GM21528 (cell line): ENCODE data around the gene OPRL1.

ENCODE experiments used
- ATAC-seq: cut with Tn5 transposase; IDR thresholded peaks from one replicate; pipeline ENCODE4 v1.9.1; 2021; ENCODE audit warnings: mild to moderate bottlenecking, moderate library complexity; ENCODE audit not compliant: unreplicated experiment, low FRiP score

The OPRL1 gene

GRCh38 chr20:64080013-64080812 lies at the start of gene OPRL1:
OPRL1 (plus strand) TSS chr20:64080082; CDS start chr20:64092721, 12,639 bp downstream.
- no peak for ATAC-seq

- ATAC-seq = no peak
These were observed 49.3 kb upstream of the OPRL1 start for GRCh38 chr20:64030371-64031134.

DNA sequence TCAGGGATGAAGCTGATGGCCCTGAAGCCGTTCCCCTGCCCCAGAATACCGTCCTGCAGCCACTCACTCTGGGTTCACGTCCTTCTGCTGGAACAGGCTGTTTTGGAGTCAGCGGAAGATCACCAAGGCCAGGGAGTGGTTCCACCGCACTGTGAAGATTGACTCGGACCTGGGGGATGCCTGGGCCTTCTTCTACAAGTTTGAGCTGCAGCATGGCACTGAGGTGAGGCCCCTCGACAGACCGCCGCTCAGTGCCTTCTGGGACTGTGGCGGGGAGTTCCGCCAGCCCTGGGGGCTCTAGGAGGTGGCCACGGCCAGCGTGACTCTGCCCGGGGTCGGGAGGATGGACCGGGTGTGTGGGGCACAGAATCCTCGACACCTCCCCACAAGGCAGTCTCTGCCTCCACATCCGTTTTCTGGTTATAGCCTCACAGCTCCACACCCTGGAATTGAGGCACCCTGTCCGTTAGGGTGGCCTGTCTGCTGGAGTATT lies 48.0 kb upstream of the OPRL1 start:
- no peak for ATAC-seq

DNA sequence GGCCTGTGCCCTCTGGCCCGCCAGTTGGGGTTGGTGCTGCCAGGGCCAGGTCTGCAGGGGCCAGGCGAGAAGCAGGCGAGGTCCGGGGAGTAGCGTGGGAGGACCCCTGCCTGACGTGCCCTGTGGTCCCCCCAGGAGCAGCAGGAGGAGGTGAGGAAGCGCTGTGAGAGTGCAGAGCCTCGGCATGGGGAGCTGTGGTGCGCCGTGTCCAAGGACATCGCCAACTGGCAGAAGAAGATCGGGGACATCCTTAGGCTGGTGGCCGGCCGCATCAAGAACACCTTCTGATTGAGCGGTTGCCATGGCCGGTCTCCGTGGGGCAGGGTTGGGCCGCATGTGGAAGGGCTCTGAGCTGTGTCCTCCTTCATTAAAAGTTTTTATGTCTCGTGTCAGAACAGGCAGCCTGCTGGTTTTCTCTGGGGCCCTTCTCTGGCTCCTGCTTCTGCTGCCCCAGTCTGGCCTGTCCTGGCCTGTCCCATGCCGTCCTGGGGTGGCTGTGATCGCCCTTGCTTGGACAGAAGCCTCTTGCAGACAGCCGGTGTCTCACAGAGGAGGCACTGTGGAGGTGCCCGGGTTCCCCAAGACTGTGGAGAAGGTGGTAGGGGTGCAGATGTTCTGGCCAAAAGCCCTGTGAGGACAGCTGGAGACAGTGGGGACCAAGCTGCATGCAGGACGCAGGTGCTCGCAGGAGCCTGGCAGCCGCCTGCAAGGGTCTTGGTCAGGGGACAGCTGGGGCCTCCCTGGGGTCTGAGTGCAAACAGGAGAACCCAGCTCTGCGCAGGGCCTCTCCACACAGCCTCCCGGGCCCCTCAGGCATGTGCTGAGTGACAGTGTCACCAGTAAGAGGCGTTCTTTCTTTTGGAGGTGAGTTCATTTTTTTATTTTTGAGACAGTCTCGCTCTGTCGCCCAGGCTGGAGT lies 46.9 kb upstream of the OPRL1 start:
- ATAC-seq = no peak

DNA sequence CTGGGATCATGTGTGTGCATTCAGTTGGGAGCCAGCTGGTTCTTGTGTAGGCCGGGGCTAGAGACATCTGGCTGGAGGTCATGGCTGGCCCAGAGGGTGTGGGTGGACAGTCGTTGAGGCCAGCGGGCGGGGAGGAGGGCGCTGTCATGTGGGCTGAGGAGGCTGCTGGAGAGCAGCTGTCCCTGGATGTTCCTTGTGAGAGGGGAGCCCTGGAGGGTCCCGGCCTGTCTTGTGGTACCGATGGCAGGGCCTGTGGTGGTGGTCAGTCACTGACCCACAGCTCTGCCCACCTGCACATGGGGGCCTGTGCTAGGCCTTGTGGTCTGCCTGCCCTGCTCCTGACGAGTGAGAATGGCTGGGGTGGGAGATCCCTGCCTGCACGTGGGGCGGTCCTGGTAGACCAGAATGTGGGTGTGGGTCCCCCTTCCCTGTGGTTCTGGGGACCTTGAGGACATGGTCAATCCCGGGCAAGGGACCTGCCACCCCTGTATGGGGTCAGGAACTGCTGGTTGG lies 45.8 kb upstream of the OPRL1 start:
- ATAC-seq = no peak

- ATAC-seq = no peak
These were observed 44.6 kb upstream of the OPRL1 start for GRCh38 chr20:64035066-64035932.

DNA sequence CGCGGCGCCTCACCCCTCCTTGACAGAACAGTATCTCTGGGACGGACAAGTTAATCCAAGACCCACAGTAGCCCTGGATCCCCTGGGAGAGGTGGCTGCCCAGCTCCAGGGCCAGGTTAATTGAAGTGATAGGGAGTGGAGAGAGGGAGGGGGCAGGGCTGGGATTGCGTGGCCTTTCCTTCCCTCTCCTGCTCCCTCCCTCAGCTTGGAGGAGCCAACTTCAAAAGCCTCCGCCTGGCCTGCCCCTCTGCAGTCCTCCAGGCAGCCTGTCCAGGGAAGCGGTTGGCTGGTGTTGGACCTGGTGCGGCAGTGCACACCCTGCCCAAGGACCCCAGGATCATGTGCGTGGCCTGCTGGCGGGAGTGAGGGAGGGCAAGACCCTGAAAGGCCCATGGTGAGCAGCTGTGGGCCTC lies 43.9 kb upstream of the OPRL1 start, which contains the start of gene C20orf204:
C20orf204 (plus strand) TSS at position 250 of the 413 bp plus-strand sequence; CDS start at position 392, 142 bp downstream.
- ATAC-seq = no peak

DNA sequence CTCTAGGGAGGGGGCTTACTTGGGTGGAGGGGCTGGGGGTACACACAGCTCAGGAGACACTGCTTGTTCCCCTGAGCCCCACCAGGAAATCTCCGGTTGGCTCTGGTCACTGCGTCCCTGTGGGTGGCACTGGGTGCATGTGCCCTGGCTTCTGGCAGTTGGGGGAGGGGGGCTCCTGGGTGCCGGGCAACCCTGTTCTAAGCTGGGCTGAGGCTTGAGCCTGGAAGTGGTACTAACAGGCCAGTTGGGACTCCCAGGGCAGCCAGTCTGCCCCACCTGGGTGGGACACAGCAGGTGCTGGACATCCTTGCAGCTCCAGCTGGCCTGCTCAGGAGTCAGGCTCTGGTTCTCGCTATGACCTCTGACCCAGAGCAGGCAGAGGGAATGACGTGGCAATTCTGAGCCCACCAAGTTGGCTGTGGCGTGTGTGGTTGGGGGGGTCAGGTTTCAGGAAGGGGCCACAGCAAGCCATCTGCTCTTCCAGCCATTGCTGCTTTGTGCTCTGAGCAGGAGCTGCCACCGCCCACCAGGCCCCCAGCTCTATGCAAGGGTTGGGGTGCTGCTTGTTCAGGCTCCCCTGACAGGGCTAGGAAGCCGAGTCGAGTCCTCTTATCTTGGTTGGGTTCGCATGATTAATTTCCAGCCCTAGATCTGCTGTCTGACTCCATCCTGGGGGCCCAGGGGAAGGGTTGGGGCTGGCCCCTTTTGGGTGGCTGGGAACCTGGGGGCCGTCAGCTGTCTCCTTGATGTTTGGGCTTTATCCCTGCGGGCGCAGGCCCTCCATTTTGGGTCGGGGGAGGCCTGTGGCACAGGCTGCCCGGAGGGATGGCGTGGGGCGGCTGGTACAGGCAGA lies 43.3 kb upstream of the OPRL1 start:
- ATAC-seq = no peak

- ATAC-seq = no peak
These were observed 42.7 kb upstream of the OPRL1 start for GRCh38 chr20:64037199-64037497.

DNA sequence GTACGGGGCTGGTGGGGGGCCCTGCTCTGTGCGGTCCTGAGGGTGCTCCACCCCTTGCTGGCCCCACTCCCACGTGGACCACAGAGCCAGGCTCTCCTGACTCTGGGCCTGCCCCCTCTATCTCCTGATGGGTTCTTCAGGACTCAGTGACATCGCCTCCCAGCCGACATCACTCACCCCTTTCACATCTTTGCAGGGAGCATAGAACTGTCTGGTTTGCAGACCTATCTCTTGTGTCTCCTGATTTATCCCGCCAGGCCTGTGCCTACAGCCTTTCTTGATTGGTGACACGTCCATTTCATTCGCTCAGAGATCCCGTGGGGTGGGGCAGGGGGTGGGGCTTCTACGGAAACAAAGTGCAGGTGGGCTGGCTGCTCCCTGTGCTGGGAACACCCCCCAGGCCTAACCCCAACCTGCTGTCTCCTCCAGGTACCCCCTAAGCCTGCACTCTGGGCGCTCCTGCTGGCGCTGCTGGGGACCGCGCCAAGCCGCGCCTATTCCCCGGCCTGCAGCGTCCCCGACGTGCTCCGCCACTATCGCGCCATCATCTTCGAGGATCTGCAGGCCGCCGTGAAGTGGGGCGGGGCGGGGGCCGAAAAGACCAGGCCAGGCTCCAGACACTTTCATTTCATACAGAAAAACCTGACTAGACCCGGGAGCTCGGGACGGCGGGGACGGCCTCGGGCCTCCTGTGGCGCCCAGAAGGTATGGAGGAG lies 42.2 kb upstream of the OPRL1 start:
- ATAC-seq = no peak

DNA sequence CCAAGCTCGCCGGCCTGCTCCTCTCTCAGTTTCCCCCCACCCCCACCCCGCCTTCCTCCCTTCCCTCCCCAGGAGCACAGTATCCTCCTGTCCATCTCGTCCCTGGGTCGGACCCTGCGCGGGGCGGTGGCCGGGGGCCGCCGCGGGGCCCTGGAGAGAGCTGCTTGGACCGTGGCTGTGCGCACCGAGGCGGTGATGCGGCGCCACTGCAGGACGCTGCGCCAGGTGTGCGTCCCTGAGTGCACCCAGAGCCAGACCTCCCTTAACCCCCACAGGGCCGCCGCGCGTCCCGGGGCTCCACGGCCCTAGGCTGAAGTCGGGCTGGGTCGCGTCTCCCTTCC lies 41.7 kb upstream of the OPRL1 start:
- ATAC-seq = peak; percentile 18

DNA sequence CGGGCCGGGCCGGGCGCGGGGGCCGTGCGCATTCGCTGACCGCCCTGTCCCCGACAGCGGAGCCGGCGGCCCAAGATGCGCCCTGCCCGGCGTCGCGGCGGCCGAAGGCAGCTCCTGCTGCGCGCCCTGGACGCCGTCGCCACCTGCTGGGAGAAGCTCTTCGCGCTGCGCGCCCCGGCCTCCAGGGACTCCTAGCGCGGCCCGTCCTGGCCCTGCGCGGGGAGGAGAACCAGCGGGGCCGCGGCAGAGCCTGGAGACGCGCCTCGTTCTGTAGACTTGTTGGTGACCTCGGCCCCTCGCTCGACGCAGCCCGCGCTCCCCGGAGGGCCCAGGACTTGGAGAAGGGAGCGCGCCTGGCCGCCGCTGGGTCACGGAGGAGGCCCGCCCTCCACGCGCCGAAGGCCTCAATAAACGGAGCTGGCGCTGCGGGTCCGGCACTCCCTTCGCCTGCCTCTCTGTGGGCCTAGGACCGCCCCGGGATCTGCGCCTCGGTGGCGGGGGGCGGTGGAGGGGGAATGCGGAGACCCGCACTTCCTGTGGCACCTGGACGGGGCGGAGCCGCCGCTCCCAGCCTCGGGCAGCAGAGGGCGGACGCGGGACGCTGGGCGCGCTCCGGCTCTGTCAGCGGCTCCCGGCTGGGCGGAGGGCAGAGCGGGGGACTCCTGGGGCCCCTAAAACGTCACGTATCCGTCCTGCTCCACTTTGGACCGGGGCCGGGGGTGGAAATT lies 41.2 kb upstream of the OPRL1 start:
- peak; percentile 58 for ATAC-seq

GRCh38 chr20:64039293-64040160 lies 40.4 kb upstream of the OPRL1 start:
- ATAC-seq = no peak

DNA sequence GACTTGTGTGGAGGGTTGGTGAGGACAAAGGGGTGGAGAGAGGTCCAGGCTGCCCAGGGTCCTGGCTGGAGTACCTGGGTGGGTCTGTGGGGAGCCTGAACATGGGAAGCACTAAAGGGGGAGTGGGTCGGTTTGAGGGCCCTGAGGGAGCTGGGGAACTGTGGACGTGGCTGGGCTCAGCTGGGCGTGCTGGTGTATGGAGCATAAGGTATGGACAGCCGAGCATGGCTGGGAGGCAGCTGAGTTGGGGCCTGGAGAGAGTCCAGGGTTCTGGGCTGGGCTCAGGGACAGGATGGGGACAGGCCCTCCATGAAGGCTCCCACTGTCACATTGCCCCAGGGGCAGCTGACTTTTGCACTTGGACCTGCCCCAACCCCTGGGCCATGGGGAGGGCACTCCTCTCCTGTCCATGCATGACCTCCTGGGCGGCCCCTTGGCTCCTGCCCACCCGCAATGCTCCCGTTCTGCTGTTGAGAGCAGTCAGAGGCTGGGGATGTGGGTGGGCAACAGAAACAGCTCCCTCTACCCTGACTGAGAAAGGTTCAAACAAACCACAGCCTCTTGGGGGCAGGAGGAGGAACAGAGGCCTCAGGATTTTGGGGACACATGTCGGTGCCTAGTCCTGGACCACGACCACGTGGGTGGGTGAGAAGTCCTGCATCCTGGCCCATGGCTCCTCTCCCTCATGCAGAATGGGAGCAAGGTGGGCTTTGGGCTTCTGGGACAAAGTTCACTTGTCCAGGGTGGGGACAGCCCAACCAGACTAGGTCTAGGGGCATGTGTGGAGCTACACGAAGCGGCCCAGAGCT lies 39.4 kb upstream of the OPRL1 start:
- no peak for ATAC-seq

DNA sequence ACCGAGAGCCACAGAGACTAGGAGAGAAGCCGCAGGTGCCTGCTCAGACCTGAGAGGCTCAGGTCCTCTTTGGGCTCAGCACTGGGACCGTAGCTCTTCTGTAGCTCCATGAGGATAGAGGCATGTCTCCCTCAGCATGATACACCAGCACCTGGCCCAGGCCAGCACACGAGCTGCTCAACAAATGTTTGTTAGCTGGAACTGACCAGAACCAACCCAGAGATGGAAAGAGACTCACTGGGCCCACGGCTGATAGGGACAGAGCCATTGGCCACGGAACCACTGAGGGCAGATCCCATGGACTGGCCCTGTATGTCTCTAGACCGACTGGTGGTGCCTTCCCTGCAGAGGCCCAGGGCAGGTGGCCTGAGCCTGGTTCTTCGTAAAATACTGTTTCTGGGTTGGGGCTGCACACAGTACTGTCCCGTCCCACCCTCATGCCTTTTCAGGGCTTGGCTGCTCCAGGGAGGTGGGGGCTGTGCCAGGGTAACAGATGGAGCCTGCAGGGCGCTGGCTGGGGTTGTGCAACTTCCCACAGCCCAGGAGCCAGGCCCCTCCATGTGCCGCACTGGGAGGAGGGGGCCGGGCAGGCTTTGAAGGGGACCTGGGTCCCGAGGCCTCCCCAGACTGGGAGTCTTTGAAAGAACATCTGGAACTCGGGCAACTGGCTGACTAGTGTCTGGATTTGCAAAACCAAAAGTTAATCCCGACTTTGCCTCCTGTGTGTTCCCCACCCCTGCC lies 38.7 kb upstream of the OPRL1 start:
- ATAC-seq = no peak
